ENCODE data around the gene NIPAL4. TPM values are rescaled to one million over a fixed set of nuclear protein-coding genes. Genes with fewer than 3 reads are reported as not detected.

NIPAL4 gene
- total RNA-seq, 1 donor: 0.36 TPM

DNA sequence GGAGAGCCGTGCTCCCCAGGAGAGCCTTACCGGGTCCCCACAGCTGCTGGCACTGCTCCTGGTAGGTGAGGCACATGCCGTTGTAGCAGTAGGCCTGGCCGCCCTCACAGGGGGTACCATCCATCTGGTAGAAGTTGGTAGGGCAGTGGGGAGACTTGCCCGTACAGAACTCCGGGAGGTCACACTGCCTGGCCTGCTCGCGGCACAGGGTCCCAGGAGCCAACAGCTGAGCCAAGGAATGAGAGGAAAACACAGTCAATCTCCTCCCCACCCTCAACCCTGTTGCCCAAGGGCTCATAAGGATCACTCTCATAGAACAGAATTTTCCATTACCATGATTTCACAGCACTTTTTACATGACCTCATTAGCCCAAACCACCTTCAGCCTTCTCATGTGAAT lies 36.9 kb downstream of the NIPAL4 start:
- no peaks in the 10 kb centered on the region for H3K79me2 ChIP-seq (ENCODE audit: insufficient read depth, low read length)
- H4K20me1 ChIP-seq (ENCODE audit: insufficient read depth, low read length): no peaks in the 10 kb centered on the region
- no peak overlapping the region for H3K4me2 ChIP-seq (ENCODE audit: insufficient read depth, low read length)
- H3K9me3 ChIP-seq (ENCODE audit: low read depth, low read length): no peaks in the 10 kb centered on the region
- H3K36me3 ChIP-seq (ENCODE audit: insufficient read depth, low read length): peaks cover 17% of the 10 kb centered on the region
- no peak overlapping the region for H3K4me3 ChIP-seq (ENCODE audit: insufficient read depth, low read length)
- no peak overlapping the region for H3K27ac ChIP-seq (ENCODE audit: low read depth, low read length)
- no peaks in the 10 kb centered on the region for H3K4me1 ChIP-seq (ENCODE audit: insufficient read depth, low read length)
- H2AFZ ChIP-seq (ENCODE audit: low read length): no peak overlapping the region
- DNase-seq (ENCODE audit: insufficient read length, low spot score, missing footprints): no peak
- H3K27me3 ChIP-seq (ENCODE audit: insufficient read depth, low read length): no peaks in the 10 kb centered on the region
- TF ChIP-seq, protein P1, sequence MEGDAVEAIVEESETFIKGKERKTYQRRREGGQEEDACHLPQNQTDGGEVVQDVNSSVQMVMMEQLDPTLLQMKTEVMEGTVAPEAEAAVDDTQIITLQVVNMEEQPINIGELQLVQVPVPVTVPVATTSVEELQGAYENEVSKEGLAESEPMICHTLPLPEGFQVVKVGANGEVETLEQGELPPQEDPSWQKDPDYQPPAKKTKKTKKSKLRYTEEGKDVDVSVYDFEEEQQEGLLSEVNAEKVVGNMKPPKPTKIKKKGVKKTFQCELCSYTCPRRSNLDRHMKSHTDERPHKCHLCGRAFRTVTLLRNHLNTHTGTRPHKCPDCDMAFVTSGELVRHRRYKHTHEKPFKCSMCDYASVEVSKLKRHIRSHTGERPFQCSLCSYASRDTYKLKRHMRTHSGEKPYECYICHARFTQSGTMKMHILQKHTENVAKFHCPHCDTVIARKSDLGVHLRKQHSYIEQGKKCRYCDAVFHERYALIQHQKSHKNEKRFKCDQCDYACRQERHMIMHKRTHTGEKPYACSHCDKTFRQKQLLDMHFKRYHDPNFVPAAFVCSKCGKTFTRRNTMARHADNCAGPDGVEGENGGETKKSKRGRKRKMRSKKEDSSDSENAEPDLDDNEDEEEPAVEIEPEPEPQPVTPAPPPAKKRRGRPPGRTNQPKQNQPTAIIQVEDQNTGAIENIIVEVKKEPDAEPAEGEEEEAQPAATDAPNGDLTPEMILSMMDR (IDR thresholded peaks at IDR 0.05; ENCODE audit: extremely low read depth, low read depth, low read length): no peak

DNA sequence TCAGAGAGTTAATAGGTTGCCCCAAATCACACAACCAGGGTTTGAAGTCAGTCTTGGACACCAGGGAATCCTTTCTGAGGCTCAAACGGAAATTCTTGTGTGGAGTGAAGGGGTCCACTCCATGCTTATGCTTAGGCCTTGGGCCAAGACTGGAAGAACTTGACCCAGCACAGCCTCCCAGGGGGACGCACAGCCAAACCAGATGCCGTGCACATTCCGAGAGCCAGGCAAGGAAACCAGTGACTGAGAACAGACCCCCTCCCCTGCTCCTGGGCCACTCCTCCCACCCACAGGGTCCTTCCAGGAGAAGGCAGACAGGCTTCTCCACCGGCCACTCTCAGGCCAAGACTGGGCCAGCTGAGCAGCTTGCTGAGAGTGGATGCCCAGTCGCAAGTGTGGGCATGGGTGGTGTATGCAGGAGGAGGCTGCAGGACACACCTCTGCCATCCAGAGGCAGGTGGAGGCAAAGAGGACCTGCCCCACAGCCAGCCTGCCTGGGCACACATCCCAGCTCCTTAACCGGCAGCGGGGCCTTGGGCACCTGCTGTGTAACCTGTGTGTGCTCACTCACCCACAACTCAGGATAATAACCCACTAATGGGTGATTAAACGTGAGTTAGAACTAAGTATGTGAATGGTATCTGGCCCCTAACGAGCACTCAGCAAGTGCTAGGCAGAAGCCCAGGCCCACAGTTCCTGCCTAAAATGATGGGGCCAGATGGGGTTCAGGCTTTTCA lies 38.0 kb downstream of the NIPAL4 start:
- no peaks in the 10 kb centered on the region for H4K20me1 ChIP-seq (ENCODE audit: insufficient read depth, low read length)
- H3K4me2 ChIP-seq (ENCODE audit: insufficient read depth, low read length): no peak overlapping the region
- H3K27ac ChIP-seq (ENCODE audit: low read depth, low read length): no peak overlapping the region
- no peak for DNase-seq (ENCODE audit: insufficient read length, low spot score, missing footprints)
- no peaks in the 10 kb centered on the region for H3K27me3 ChIP-seq (ENCODE audit: insufficient read depth, low read length)
- H2AFZ ChIP-seq (ENCODE audit: low read length): no peak overlapping the region
- no peaks in the 10 kb centered on the region for H3K9me3 ChIP-seq (ENCODE audit: low read depth, low read length)
- TF ChIP-seq, protein P1 (IDR thresholded peaks at IDR 0.05; ENCODE audit: extremely low read depth, low read depth, low read length): no peak
- no peaks in the 10 kb centered on the region for H3K79me2 ChIP-seq (ENCODE audit: insufficient read depth, low read length)
- peaks cover 12% of the 10 kb centered on the region for H3K36me3 ChIP-seq (ENCODE audit: insufficient read depth, low read length)
- no peaks in the 10 kb centered on the region for H3K4me1 ChIP-seq (ENCODE audit: insufficient read depth, low read length)
- H3K4me3 ChIP-seq (ENCODE audit: insufficient read depth, low read length): no peak overlapping the region

DNA sequence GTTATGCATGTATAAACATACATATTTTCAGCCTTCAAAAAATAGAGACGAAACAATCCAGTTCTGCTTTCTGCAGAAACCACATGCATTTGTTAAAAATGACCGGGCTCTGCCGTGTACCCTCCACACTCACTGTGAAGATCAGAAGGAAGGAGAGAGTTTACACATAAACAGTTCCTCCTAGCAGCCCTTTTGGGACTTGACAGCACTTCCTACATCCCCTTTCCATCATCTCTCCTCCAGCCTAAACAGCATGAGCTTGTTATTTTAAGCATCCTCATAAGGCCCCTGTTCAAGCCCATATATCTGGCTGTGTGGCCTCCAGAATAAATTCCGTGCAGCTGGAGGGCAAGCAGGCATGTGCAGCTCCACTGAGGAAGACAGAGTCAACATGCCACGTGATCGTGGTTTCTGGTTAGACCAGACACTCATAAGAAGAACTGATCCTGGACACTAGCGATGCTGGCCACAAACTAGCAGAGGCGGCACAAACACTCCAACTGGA lies 42.2 kb downstream of the NIPAL4 start:
- TF ChIP-seq, protein P1 (IDR thresholded peaks at IDR 0.05; ENCODE audit: extremely low read depth, low read depth, low read length): no peak
- H3K79me2 ChIP-seq (ENCODE audit: insufficient read depth, low read length): no peaks in the 10 kb centered on the region
- no peak for DNase-seq (ENCODE audit: insufficient read length, low spot score, missing footprints)
- no peaks in the 10 kb centered on the region for H3K9me3 ChIP-seq (ENCODE audit: low read depth, low read length)
- H2AFZ ChIP-seq (ENCODE audit: low read length): no peak overlapping the region
- no peak overlapping the region for H3K4me2 ChIP-seq (ENCODE audit: insufficient read depth, low read length)
- H3K4me3 ChIP-seq (ENCODE audit: insufficient read depth, low read length): no peak overlapping the region
- H3K4me1 ChIP-seq (ENCODE audit: insufficient read depth, low read length): no peaks in the 10 kb centered on the region
- no peak overlapping the region for H3K27ac ChIP-seq (ENCODE audit: low read depth, low read length)
- H4K20me1 ChIP-seq (ENCODE audit: insufficient read depth, low read length): no peaks in the 10 kb centered on the region
- peaks cover 25% of the 10 kb centered on the region for H3K36me3 ChIP-seq (ENCODE audit: insufficient read depth, low read length)
- no peaks in the 10 kb centered on the region for H3K27me3 ChIP-seq (ENCODE audit: insufficient read depth, low read length)

DNA sequence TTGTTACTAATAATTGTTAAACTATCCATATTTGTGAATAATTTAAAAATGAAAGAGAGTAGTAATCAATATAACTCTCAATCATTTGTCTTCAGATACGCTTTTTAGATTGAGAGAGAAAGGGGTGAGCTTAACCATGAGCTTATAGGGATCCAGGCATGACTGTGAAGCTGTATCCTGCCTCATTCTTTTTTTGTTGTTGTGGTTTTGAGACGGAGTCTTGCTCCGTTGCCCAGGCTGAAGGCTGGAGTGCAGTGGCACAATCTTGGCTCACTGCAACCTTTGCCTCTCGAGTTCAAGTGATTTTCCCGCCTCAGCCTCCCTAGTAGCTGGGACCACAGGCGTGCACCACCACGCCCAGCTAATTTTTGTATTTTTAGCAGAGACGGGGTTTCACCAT lies 44.0 kb downstream of the NIPAL4 start:
- H3K36me3 ChIP-seq (ENCODE audit: insufficient read depth, low read length): peaks cover 30% of the 10 kb centered on the region
- DNase-seq (ENCODE audit: insufficient read length, low spot score, missing footprints): no peak

More for the DNA sequence above, 44.0 kb downstream of the NIPAL4 start:
- Histone ChIP-seq H3K27ac (ENCODE audit: low read depth, low read length) (no peak overlapping the region), H3K4me2 (ENCODE audit: insufficient read depth, low read length) (no peak overlapping the region), H3K4me1 (ENCODE audit: insufficient read depth, low read length) (no peaks in the 10 kb centered on the region), H3K9me3 (ENCODE audit: low read depth, low read length) (no peaks in the 10 kb centered on the region), H3K4me3 (ENCODE audit: insufficient read depth, low read length) (no peak overlapping the region), H3K27me3 (ENCODE audit: insufficient read depth, low read length) (no peaks in the 10 kb centered on the region), H3K79me2 (ENCODE audit: insufficient read depth, low read length) (no peaks in the 10 kb centered on the region), H4K20me1 (ENCODE audit: insufficient read depth, low read length) (no peaks in the 10 kb centered on the region), H2AFZ (ENCODE audit: low read length) (no peak overlapping the region)
- TF ChIP-seq, protein P1 (IDR thresholded peaks at IDR 0.05; ENCODE audit: extremely low read depth, low read depth, low read length): no peak
